ENCODE results near the gene NDUFB10. TPM values are rescaled to one million over a fixed set of nuclear protein-coding genes. Genes with fewer than 3 reads are reported as not detected.

The NDUFB10 gene
- polyA plus RNA-seq, 1 of the 3 experiments (the other 2 are of a cell fraction): 468 TPM

GRCh38 chr16:1933097-1933661 lies 26.2 kb upstream of the NDUFB10 start:
- H3K9me2 ChIP-seq: no peaks in the 10 kb centered on the region
- WGBS (ENCODE audit: low lambda C conversion rate): 87% methylated on average over 14 of the region's 23 CpGs
- no peak overlapping the region for H3K4me3 ChIP-seq (ENCODE audit: low read depth in 2 of 2, low read length in 1 of 2)
- no peaks in the 10 kb centered on the region for H3K79me2 ChIP-seq (ENCODE audit: insufficient read depth)
- H3K36me3 ChIP-seq (replicated peaks in 1 of 2; ENCODE audit: control insufficient read depth in 1 of 2, insufficient read depth in 2 of 2, low read length in 1 of 2): peaks cover 0 to 1% of the 10 kb centered on the region in 2 experiments
- TF ChIP-seq EP300 (IDR thresholded peaks at IDR 0.05; ENCODE audit: borderline replicate concordance in 1 of 2, low read depth in 1 of 2, low read length in 1 of 2): no peak
- TF ChIP-seq FOXM1 (IDR thresholded peaks at IDR 0.05; ENCODE audit: low read depth): no peak
- TF ChIP-seq NFIC (IDR thresholded peaks at IDR 0.05; ENCODE audit: borderline replicate concordance): no peak
- no peak for TF ChIP-seq FOSL2 (IDR thresholded peaks at IDR 0.05; ENCODE audit: borderline replicate concordance, low read depth)
- no peak for TF ChIP-seq TAF1 (IDR thresholded peaks at IDR 0.05; ENCODE audit: borderline replicate concordance, low read depth, low read length)
- TF ChIP-seq FOXJ3 (CRISPR knock-in tag; IDR thresholded peaks at IDR 0.05): no peak
- no peak for TF ChIP-seq ELF1 (IDR thresholded peaks at IDR 0.05)
- TF ChIP-seq GABPA (IDR thresholded peaks at IDR 0.05; ENCODE audit: low read depth): no peak
- TF ChIP-seq RXRA (IDR thresholded peaks at IDR 0.05; ENCODE audit: borderline replicate concordance, low read depth): no peak
- no peak for TF ChIP-seq POLR2AphosphoS5 (IDR thresholded peaks at IDR 0.05; ENCODE audit: low read depth, low read length)
- TF ChIP-seq MEF2A (IDR thresholded peaks at IDR 0.05; ENCODE audit: borderline replicate concordance, low read depth): no peak
- TF ChIP-seq TEAD4 (IDR thresholded peaks at IDR 0.05; ENCODE audit: borderline replicate concordance, insufficient read depth): no peak
- TF ChIP-seq MXI1 (IDR thresholded peaks at IDR 0.05; ENCODE audit: low read depth, low read length): no peak
- TF ChIP-seq CTCF (IDR thresholded peaks at IDR 0.05): no peak
- TF ChIP-seq NRF1 (IDR thresholded peaks at IDR 0.05; ENCODE audit: low read depth, low read length): no peak
- TF ChIP-seq IRF3 (IDR thresholded peaks at IDR 0.05; ENCODE audit: low read depth, low read length): no peak
- no peak for TF ChIP-seq SIN3A (IDR thresholded peaks at IDR 0.05; ENCODE audit: borderline replicate concordance, low read depth, low read length)
- no peak for TF ChIP-seq USF1 (IDR thresholded peaks at IDR 0.05; ENCODE audit: borderline replicate concordance, low read depth)
- no peak for TF ChIP-seq USF2 (IDR thresholded peaks at IDR 0.05; ENCODE audit: borderline replicate concordance, low read depth, low read length)
- H3K27ac ChIP-seq (ENCODE audit: low read depth in 2 of 2, low read length in 1 of 2): peak overlapping the region in 1 of 2 experiments; percentile 54; a peak in 1 of 4 replicates
- H3F3A ChIP-seq (replicated peaks; ENCODE audit: insufficient read depth): no peaks in the 10 kb centered on the region
- H4K20me1 ChIP-seq (ENCODE audit: insufficient read depth): no peaks in the 10 kb centered on the region
- ChIA-PET CTCF (interaction anchor here (1.2 to 1.8 kb wide), 5 partner anchors 17 to 71 kb away, joined by 3 to 18 read pairs (median 5); no protein-coding TSS in a partner anchor), POLR2A (interaction anchor here (1.3 kb wide), 1 partner anchor 10 kb away, joined by 11 read pairs; the partner anchor contains the start of gene MSRB1)
- H2AFZ ChIP-seq (ENCODE audit: low read depth): no peak overlapping the region
- no peaks in the 10 kb centered on the region for H3K27me3 ChIP-seq (ENCODE audit: insufficient read depth)
- no peaks in the 10 kb centered on the region for H3K9me3 ChIP-seq
- peak; percentile 16 for DNase-seq
- H3K4me2 ChIP-seq: no peak overlapping the region
- peaks cover 0 to 17% of the 10 kb centered on the region in 2 experiments; a peak in 1 of 4 replicates for H3K4me1 ChIP-seq (ENCODE audit: control insufficient read depth in 1 of 2, insufficient read depth in 2 of 2, low read depth in 1 of 2, low read length in 1 of 2)
- H3K9ac ChIP-seq: no peak overlapping the region
